Loucy (cell line): Measurements from ENCODE around the gene CCNF.

Experiments used
- H2AFZ ChIP-seq: fragments of 200-600 bp; sonication (generic); 2 replicates; pipeline ENCODE4 v1.6.0; 2016; ENCODE audit warnings: antibody characterized with exemption, mild to moderate bottlenecking, low read length, moderate library complexity
- H3F3A ChIP-seq: fragments of 200-600 bp; 2 replicates; pipeline ENCODE4 v1.6.0; 2016; ENCODE audit warnings: antibody characterized with exemption, low read depth, mild to moderate bottlenecking
- H3K27me3 ChIP-seq: fragments of 200-600 bp; sonication (generic); 2 replicates; pipeline ENCODE4 v1.6.1; 2014; ENCODE audit warnings: low read length, mild to moderate bottlenecking; ENCODE audit not compliant: insufficient read depth, poor library complexity, severe bottlenecking
- H3K36me3 ChIP-seq: fragments of 200-600 bp; sonication (generic); 2 replicates; pipeline ENCODE4 v1.6.1; 2016; ENCODE audit warnings: low read length; ENCODE audit not compliant: insufficient read depth
- H3K4me1 ChIP-seq: fragments of 200-600 bp; sonication (generic); 2 replicates; pipeline ENCODE4 v1.5.1; 2014; ENCODE audit warnings: low read length, mild to moderate bottlenecking; ENCODE audit not compliant: insufficient read depth, poor library complexity, severe bottlenecking
- H3K4me2 ChIP-seq: fragments of 200-600 bp; sonication (generic); 2 replicates; pipeline ENCODE4 v1.6.0; 2014; ENCODE audit warnings: antibody characterized with exemption, low read length, low read depth, mild to moderate bottlenecking; ENCODE audit not compliant: poor library complexity, severe bottlenecking
- H3K4me3 ChIP-seq: fragments of 200-600 bp; sonication (generic); 2 replicates; pipeline ENCODE4 v1.5.1; 2014; ENCODE audit warnings: low read length, mild to moderate bottlenecking, mixed read lengths; ENCODE audit not compliant: poor library complexity, severe bottlenecking
- H3K79me2 ChIP-seq: fragments of 200-600 bp; sonication (generic); 2 replicates; pipeline ENCODE4 v1.6.1; 2014; ENCODE audit warnings: low read length; ENCODE audit not compliant: insufficient read depth
- H3K9ac ChIP-seq: fragments of 200-600 bp; sonication (generic); 2 replicates; pipeline ENCODE4 v1.6.0; 2014; ENCODE audit warnings: mild to moderate bottlenecking, low read depth, low read length, moderate library complexity; ENCODE audit not compliant: poor library complexity, severe bottlenecking
- H3K9me2 ChIP-seq: fragments of 200-600 bp; sonication (generic); replicated peaks from 2 replicates; pipeline ENCODE4 v1.6.1; 2016; ENCODE audit warnings: low read depth, low read length, mixed read lengths
- H3K9me3 ChIP-seq: fragments of 200-600 bp; sonication (generic); 2 replicates; pipeline ENCODE4 v1.6.1; 2014; ENCODE audit warnings: mild to moderate bottlenecking, antibody characterized with exemption, low read length, low read depth; ENCODE audit not compliant: insufficient read depth
- H4K20me1 ChIP-seq: fragments of 200-600 bp; sonication (generic); 2 replicates; pipeline ENCODE4 v1.6.0; 2014; ENCODE audit warnings: antibody characterized with exemption, low read length, mild to moderate bottlenecking; ENCODE audit not compliant: insufficient read depth, poor library complexity, severe bottlenecking
- CTCF ChIP-seq: fragments of 200-600 bp; sonication (generic); conservative IDR thresholded peaks from 2 replicates; pipeline ENCODE4 v1.5.1; 2014; ENCODE audit warnings: mild to moderate bottlenecking, antibody characterized with exemption, low read length
- EZH2phosphoT487 ChIP-seq: fragments of 200-600 bp; IDR thresholded peaks from 2 replicates; pipeline ENCODE4 v1.6.1; 2018; ENCODE audit warnings: antibody characterized with exemption, mild to moderate bottlenecking, moderate library complexity, borderline replicate concordance

Gene CCNF

GRCh38 chr16:2482708-2483534, 53.7 kb downstream of the CCNF start:
- no peaks in the 10 kb centered on the region for H3K27me3 ChIP-seq
- TF ChIP-seq CTCF (no peak), EZH2phosphoT487 (no peak)
- no peaks in the 10 kb centered on the region for H3K9me3 ChIP-seq
- no peaks in the 10 kb centered on the region for H3K9me2 ChIP-seq
- no peaks in the 10 kb centered on the region for H3K4me1 ChIP-seq
- H3F3A ChIP-seq: no peaks in the 10 kb centered on the region
- H3K4me2 ChIP-seq: no peak overlapping the region
- no peak overlapping the region for H2AFZ ChIP-seq
- H4K20me1 ChIP-seq: peaks cover 2% of the 10 kb centered on the region
- no peak overlapping the region for H3K9ac ChIP-seq
- no peaks in the 10 kb centered on the region for H3K36me3 ChIP-seq
- H3K4me3 ChIP-seq: no peak overlapping the region
- H3K79me2 ChIP-seq: peaks cover 26% of the 10 kb centered on the region; the same call in 1 of the 2 replicates

- Histone ChIP-seq H3K27me3 (no peaks in the 10 kb centered on the region), H3K4me2 (no peak overlapping the region), H3K9me2 (no peaks in the 10 kb centered on the region), H3K4me3 (no peak overlapping the region), H3K36me3 (no peaks in the 10 kb centered on the region), H2AFZ (no peak overlapping the region), H3F3A (no peaks in the 10 kb centered on the region), H3K79me2 (peaks cover 15% of the 10 kb centered on the region; the same call in 1 of the 2 replicates), H4K20me1 (peaks cover 3% of the 10 kb centered on the region), H3K9ac (no peak overlapping the region), H3K4me1 (no peaks in the 10 kb centered on the region), H3K9me3 (no peaks in the 10 kb centered on the region)
- TF ChIP-seq CTCF: no peak
- no peak for TF ChIP-seq EZH2phosphoT487
Measured at GRCh38 chr16:2483939-2484897, 55.0 kb downstream of the CCNF start.

GRCh38 chr16:2484898-2485508, 55.8 kb downstream of the CCNF start:
- Histone ChIP-seq H3K9me2 (no peaks in the 10 kb centered on the region), H3K9ac (no peak overlapping the region), H3K79me2 (peaks cover 20% of the 10 kb centered on the region; the same call in 1 of the 2 replicates), H4K20me1 (peaks cover 3% of the 10 kb centered on the region), H3K36me3 (no peaks in the 10 kb centered on the region), H3F3A (no peaks in the 10 kb centered on the region), H3K4me3 (no peak overlapping the region), H3K27me3 (no peaks in the 10 kb centered on the region), H3K4me2 (no peak overlapping the region), H3K4me1 (no peaks in the 10 kb centered on the region), H3K9me3 (no peaks in the 10 kb centered on the region), H2AFZ (no peak overlapping the region)
- TF ChIP-seq CTCF (no peak), EZH2phosphoT487 (no peak)
